SK-N-SH (cell line): Measurements from ENCODE around the gene HSPB9. TPM values are rescaled to one million over a fixed set of nuclear protein-coding genes. Genes with fewer than 3 reads are reported as not detected.

Source experiments
- CTCF ChIA-PET: fragments of 300-600, 350-600 bp; formaldehyde crosslinking; extraction: SDS; loops from one replicate; lab custom pipeline; 2021; lab: Yijun Ruan, JAX
- POLR2A ChIA-PET: fragments of 350-600 bp; sonication (Branson Sonifier 250); formaldehyde crosslinking; extraction: SDS; loops from one replicate; lab custom pipeline; 2020; ENCODE audit warnings: antibody characterized with exemption, inconsistent platforms; lab: Yijun Ruan, JAX
- DNase-seq: peaks from one replicate; pipeline ENCODE4 v3.0.0; 2012
- H2AFZ ChIP-seq: fragments of 200-600 bp; sonication (generic); 2 replicates; pipeline ENCODE4 v1.8.1; 2016; ENCODE audit warnings: antibody characterized with exemption, mild to moderate bottlenecking, low read depth
- H3F3A ChIP-seq: fragments of 200-600 bp; sonication (generic); replicated peaks from 2 replicates; pipeline ENCODE3; 2016; ENCODE audit warnings: antibody characterized with exemption, mild to moderate bottlenecking; ENCODE audit not compliant: insufficient read depth
- H3K27ac ChIP-seq, 2 experiments: fragments of 200-500 bp in 1 of 2; fragments of 200-600 bp in 1 of 2; sonication (Bioruptor generic) in 1 of 2; sonication (generic), shearing (Covaris generic) in 1 of 2; 2 replicates each; pipeline versions ENCODE4 v1.5.1 to v1.6.1; 2014 to 2016; ENCODE audit warnings: low read depth in 2 of 2, inconsistent platforms in 1 of 2, low read length in 1 of 2, mild to moderate bottlenecking in 1 of 2, mixed read lengths in 1 of 2
- H3K27me3 ChIP-seq: fragments of 200-600 bp; sonication (generic), shearing (Covaris generic); 2 replicates; pipeline ENCODE4 v1.6.1; 2016; ENCODE audit warnings: mixed run types; ENCODE audit not compliant: insufficient read depth
- H3K36me3 ChIP-seq, 2 experiments: fragments of 200-500 bp in 1 of 2; fragments of 200-600 bp in 1 of 2; sonication (Bioruptor generic) in 1 of 2; sonication (generic) in 1 of 2; replicated peaks in 1 of 2; 2 replicates each; pipeline versions ENCODE3 to v1.5.1; 2014 to 2016; ENCODE audit warnings: low read length in 1 of 2, mild to moderate bottlenecking in 1 of 2; ENCODE audit not compliant: insufficient read depth in 2 of 2, control insufficient read depth in 1 of 2
- H3K4me1 ChIP-seq, 2 experiments: fragments of 200-500 bp in 1 of 2; fragments of 200-600 bp in 1 of 2; sonication (Bioruptor generic) in 1 of 2; sonication (generic), shearing (Covaris generic) in 1 of 2; 2 replicates each; pipeline versions ENCODE4 v1.5.1 to v1.6.1; 2014 to 2016; ENCODE audit warnings: low read depth in 1 of 2, low read length in 1 of 2, mixed run types in 1 of 2; ENCODE audit not compliant: insufficient read depth in 2 of 2, control insufficient read depth in 1 of 2
- H3K4me2 ChIP-seq: fragments of 200-600 bp; sonication (generic), shearing (Covaris generic); 2 replicates; pipeline ENCODE4 v1.6.1; 2017; ENCODE audit warnings: mixed run types
- H3K4me3 ChIP-seq, 2 experiments: fragments of 200-500 bp in 1 of 2; fragments of 200-600 bp in 1 of 2; sonication (Bioruptor generic) in 1 of 2; sonication (generic), shearing (Covaris generic) in 1 of 2; 2 replicates each; pipeline versions ENCODE4 v1.5.1 to v1.8.1; 2014 to 2016; ENCODE audit warnings: low read depth in 2 of 2, inconsistent platforms in 1 of 2, low read length in 1 of 2, mild to moderate bottlenecking in 1 of 2, mixed read lengths in 1 of 2, moderate library complexity in 1 of 2
- H3K79me2 ChIP-seq: fragments of 200-600 bp; sonication (generic); 2 replicates; pipeline ENCODE4 v1.8.1; 2017; ENCODE audit warnings: mild to moderate bottlenecking; ENCODE audit not compliant: insufficient read depth
- H3K9ac ChIP-seq: fragments of 200-600 bp; sonication (generic); 2 replicates; pipeline ENCODE4 v1.6.1; 2017; ENCODE audit warnings: mixed run types
- H3K9me2 ChIP-seq: fragments of 200-600 bp; sonication (generic); 2 replicates; pipeline ENCODE4 v1.6.1; 2017; ENCODE audit warnings: mixed run types
- H3K9me3 ChIP-seq: fragments of 200-600 bp; sonication (generic); 2 replicates; pipeline ENCODE4 v1.6.1; 2017; ENCODE audit warnings: mixed run types, mild to moderate bottlenecking, moderate library complexity
- H4K20me1 ChIP-seq: fragments of 200-600 bp; sonication (generic); 2 replicates; pipeline ENCODE4 v1.6.1; 2017; ENCODE audit warnings: mild to moderate bottlenecking, mixed run types; ENCODE audit not compliant: insufficient read depth
- CHD2 ChIP-seq: fragments of 150-350 bp; IDR thresholded peaks from 2 replicates; pipeline ENCODE4 v1.6.1; 2018; ENCODE audit warnings: low read length; ENCODE audit not compliant: partially characterized antibody
- ELF1 ChIP-seq: IDR thresholded peaks from 2 replicates; pipeline ENCODE4 v1.4.0; 2012
- EP300 ChIP-seq, 2 experiments: IDR thresholded peaks; 2 replicates each; pipeline versions ENCODE4 v1.4.0 to v1.6.1; 2012; ENCODE audit warnings: borderline replicate concordance in 1 of 2, low read depth in 1 of 2, low read length in 1 of 2
- EZH2phosphoT487 ChIP-seq: fragments of 200-600 bp; sonication (generic); IDR thresholded peaks from 2 replicates; pipeline ENCODE4 v1.6.1; 2017; ENCODE audit warnings: low read depth, mixed run types, mild to moderate bottlenecking, antibody characterized with exemption, moderate library complexity, borderline replicate concordance
- FOSL2 ChIP-seq: IDR thresholded peaks from 2 replicates; pipeline ENCODE4 v1.4.0; 2012; ENCODE audit warnings: low read depth, mild to moderate bottlenecking, moderate library complexity, borderline replicate concordance
- FOXM1 ChIP-seq: IDR thresholded peaks from 2 replicates; pipeline ENCODE4 v1.4.0; 2012; ENCODE audit warnings: low read depth, mild to moderate bottlenecking
- GABPA ChIP-seq: IDR thresholded peaks from 2 replicates; pipeline ENCODE4 v1.4.0; 2012; ENCODE audit warnings: low read depth, mild to moderate bottlenecking
- GATA2 ChIP-seq: sonication (generic); formaldehyde crosslinking; IDR thresholded peaks from 2 replicates; pipeline ENCODE4 v1.5.0; 2020; ENCODE audit warnings: mild to moderate bottlenecking, missing genetic modification reagents
- JUND ChIP-seq: IDR thresholded peaks from 2 replicates; pipeline ENCODE4 v1.4.0; 2012
- MAX ChIP-seq: IDR thresholded peaks from 2 replicates; pipeline ENCODE4 v1.4.0; 2012; ENCODE audit warnings: low read depth
- MEF2A ChIP-seq: IDR thresholded peaks from 2 replicates; pipeline ENCODE4 v1.4.0; 2012; ENCODE audit warnings: low read depth, borderline replicate concordance
- MXI1 ChIP-seq: IDR thresholded peaks from 2 replicates; pipeline ENCODE4 v1.6.1; 2012; ENCODE audit warnings: mild to moderate bottlenecking, low read depth, low read length, improper control_type of control experiment
- NRF1 ChIP-seq: IDR thresholded peaks from 2 replicates; pipeline ENCODE4 v1.6.1; 2012; ENCODE audit warnings: low read depth, mild to moderate bottlenecking, low read length
- RAD21 ChIP-seq: IDR thresholded peaks from 2 replicates; pipeline ENCODE4 v1.6.1; 2012; ENCODE audit warnings: mild to moderate bottlenecking, low read length
- REST ChIP-seq: IDR thresholded peaks from 2 replicates; pipeline ENCODE4 v1.6.1; 2012; ENCODE audit warnings: mild to moderate bottlenecking, low read depth, low read length, moderate library complexity
- RXRA ChIP-seq: IDR thresholded peaks from 2 replicates; pipeline ENCODE4 v1.4.0; 2012; ENCODE audit warnings: low read depth, mild to moderate bottlenecking, borderline replicate concordance
- SIN3A ChIP-seq: IDR thresholded peaks from 2 replicates; pipeline ENCODE4 v1.6.1; 2012; ENCODE audit warnings: low read depth, mild to moderate bottlenecking, low read length, moderate library complexity, borderline replicate concordance
- TCF12 ChIP-seq: IDR thresholded peaks from 2 replicates; pipeline ENCODE4 v1.4.0; 2012
- YY1 ChIP-seq: IDR thresholded peaks from 2 replicates; pipeline ENCODE4 v1.4.0; 2012; ENCODE audit warnings: low read depth, mild to moderate bottlenecking
- ZBTB33 ChIP-seq: IDR thresholded peaks from 2 replicates; pipeline ENCODE4 v1.4.0; 2012; ENCODE audit warnings: low read depth, borderline replicate concordance
- WGBS: methylation state at CpG from one replicate; pipeline ENCODE4 v1.1.6; 2017; ENCODE audit warnings: low lambda C conversion rate; 5-methylcytosine and 5-hydroxymethylcytosine counted together
- polyA plus RNA-seq, 3 experiments: library from polyadenylated mRNA; depleted of rRNA; stranded (reverse); fragments of >200 nt; gene quantifications; 2 replicates each; pipeline ENCODE4 v1.2.3, GENCODE V29; 2012
- TF ChIP-seq, protein P1 (sequence below): fragments of 150-350 bp; IDR thresholded peaks from 2 replicates; pipeline ENCODE4 v1.6.1; 2016; ENCODE audit warnings: mild to moderate bottlenecking, low read depth, low read length
- TF ChIP-seq, protein P2 (sequence below): IDR thresholded peaks from 2 replicates; pipeline ENCODE4 v1.4.0; 2012; ENCODE audit warnings: low read depth, borderline replicate concordance

Gene HSPB9
- polyA plus RNA-seq, 1 of the 3 experiments (the other 2 are of a cell fraction), result 0.05 TPM

GRCh38 chr17:42159796-42160530, 37.4 kb downstream of the HSPB9 start (continued):
- TF ChIP-seq ELF1 (no peak), GABPA (no peak), EP300 (IDR thresholded peaks at IDR 0.05; ENCODE audit: borderline replicate concordance in 1 of 2, low read depth in 1 of 2, low read length in 1 of 2) (no peak), SIN3A (no peak), MAX (no peak), MXI1 (no peak), MEF2A (no peak), GATA2 (CRISPR knock-in tag) (no peak), EZH2phosphoT487 (no peak)
- TF ChIP-seq, protein P1, sequence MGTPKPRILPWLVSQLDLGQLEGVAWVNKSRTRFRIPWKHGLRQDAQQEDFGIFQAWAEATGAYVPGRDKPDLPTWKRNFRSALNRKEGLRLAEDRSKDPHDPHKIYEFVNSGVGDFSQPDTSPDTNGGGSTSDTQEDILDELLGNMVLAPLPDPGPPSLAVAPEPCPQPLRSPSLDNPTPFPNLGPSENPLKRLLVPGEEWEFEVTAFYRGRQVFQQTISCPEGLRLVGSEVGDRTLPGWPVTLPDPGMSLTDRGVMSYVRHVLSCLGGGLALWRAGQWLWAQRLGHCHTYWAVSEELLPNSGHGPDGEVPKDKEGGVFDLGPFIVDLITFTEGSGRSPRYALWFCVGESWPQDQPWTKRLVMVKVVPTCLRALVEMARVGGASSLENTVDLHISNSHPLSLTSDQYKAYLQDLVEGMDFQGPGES, result no peak

DNA sequence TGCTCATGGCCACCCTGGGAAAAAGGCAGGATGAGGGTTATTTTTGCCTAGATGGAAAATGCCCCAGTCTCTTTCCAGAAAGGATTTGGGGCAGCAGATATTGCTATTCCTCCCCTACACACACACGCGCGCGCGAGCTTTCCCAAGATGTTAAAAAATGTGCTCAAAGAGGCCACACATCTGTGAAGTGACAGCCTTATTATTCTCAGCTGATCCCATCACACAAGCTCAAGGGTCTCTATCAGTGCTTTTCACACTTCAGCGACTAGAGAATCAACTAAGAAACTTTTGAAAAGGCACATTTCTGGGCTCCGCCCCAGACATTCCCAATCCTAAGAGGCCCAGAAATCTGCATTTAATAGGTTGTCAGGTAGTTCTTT, 37.9 kb downstream of the HSPB9 start:
- no peak for DNase-seq
- H3K9me3 ChIP-seq, result no peaks in the 10 kb centered on the region
- no peaks in the 10 kb centered on the region for H3K36me3 ChIP-seq
- no peaks in the 10 kb centered on the region for H3K79me2 ChIP-seq
- no peaks in the 10 kb centered on the region for H3K27me3 ChIP-seq
- H3K4me2 ChIP-seq, result no peak overlapping the region
- H4K20me1 ChIP-seq, result no peaks in the 10 kb centered on the region
- no peak overlapping the region for H3K4me3 ChIP-seq
- CTCF ChIA-PET, result interaction anchor here (0.6 to 1.4 kb wide), 3 partner anchors 21 to 197 kb away, joined by 3 to 4 read pairs (median 3); no protein-coding TSS in a partner anchor
- peaks cover 0 to 12% of the 10 kb centered on the region in 2 experiments; a peak in 1 of 4 replicates for H3K4me1 ChIP-seq
- H3K9me2 ChIP-seq, result no peaks in the 10 kb centered on the region
- H3F3A ChIP-seq, result no peaks in the 10 kb centered on the region
- no peak overlapping the region for H3K27ac ChIP-seq
- 97% methylated on average over 7 of the region's 7 CpGs for WGBS
- H3K9ac ChIP-seq, result no peak overlapping the region
- no peak overlapping the region for H2AFZ ChIP-seq
- POLR2A ChIA-PET, result no interaction called here
- TF ChIP-seq RAD21 (no peak), GATA2 (CRISPR knock-in tag) (no peak), FOXM1 (no peak), TCF12 (no peak), FOSL2 (no peak), ELF1 (no peak), RXRA (no peak), CHD2 (no peak), SIN3A (no peak), YY1 (no peak), JUND (no peak), EZH2phosphoT487 (no peak), REST (no peak), MAX (no peak), NRF1 (no peak), ZBTB33 (no peak)
- TF ChIP-seq, protein P1, result no peak
- TF ChIP-seq, protein P2, sequence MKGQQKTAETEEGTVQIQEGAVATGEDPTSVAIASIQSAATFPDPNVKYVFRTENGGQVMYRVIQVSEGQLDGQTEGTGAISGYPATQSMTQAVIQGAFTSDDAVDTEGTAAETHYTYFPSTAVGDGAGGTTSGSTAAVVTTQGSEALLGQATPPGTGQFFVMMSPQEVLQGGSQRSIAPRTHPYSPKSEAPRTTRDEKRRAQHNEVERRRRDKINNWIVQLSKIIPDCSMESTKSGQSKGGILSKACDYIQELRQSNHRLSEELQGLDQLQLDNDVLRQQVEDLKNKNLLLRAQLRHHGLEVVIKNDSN, result no peak
